A549 (cell line): Measurements from ENCODE around the gene IMPDH2. TPM values are rescaled to one million over a fixed set of nuclear protein-coding genes. Genes with fewer than 3 reads are reported as not detected.
A peak's percentile ranks its signal among the peaks of the same experiment; 100 is the strongest.

Source experiments
- ATAC-seq, 2 experiments: fragments of 200-7000 bp in 1 of 2; fragments of >200 bp in 1 of 2; cut with Nextera tagmentation in 1 of 2; cut with Tn5 transposase in 1 of 2; 3 replicates each; pipeline versions ENCODE4 v1.8.0 to v1.9.1; 2018 to 2020; ENCODE audit warnings: mild to moderate bottlenecking in 1 of 2, moderate library complexity in 1 of 2
- CTCF ChIA-PET: fragments of 300-600 bp; sonication (Branson Sonifier 250); formaldehyde crosslinking; extraction: SDS; loops from one replicate; lab custom pipeline; 2021; ENCODE audit warnings: antibody characterized with exemption, inconsistent platforms; lab: Yijun Ruan, JAX
- POLR2A ChIA-PET: fragments of 350-600 bp; formaldehyde crosslinking; extraction: SDS; loops from one replicate; lab custom pipeline; 2021; ENCODE audit warnings: antibody characterized with exemption, inconsistent platforms; lab: Yijun Ruan, JAX
- DNase-seq, 2 experiments: peaks; one replicate each; pipeline versions ENCODE4 v3.0.0 to v3.0.0-alpha.2; 2011 to 2016; ENCODE audit warnings: low read depth in 1 of 2, low spot score in 1 of 2
- FAIRE-seq: peaks from 2 replicates; lab custom pipeline; 2011; peaks lifted over from hg19 to GRCh38; lab: Jason Lieb, UNC
- H3K27ac ChIP-seq, 2 experiments: fragments of >200 bp; sonication (Bioruptor Twin); formaldehyde crosslinking; 3 replicates each; pipeline ENCODE4 v1.5.1; 2016 to 2017
- H3K4me1 ChIP-seq: fragments of >200 bp; sonication (Bioruptor Twin); formaldehyde crosslinking; 3 replicates; pipeline ENCODE4 v1.6.1; 2016
- H3K4me2 ChIP-seq: fragments of >200 bp; sonication (Bioruptor Twin); formaldehyde crosslinking; 3 replicates; pipeline ENCODE4 v1.6.1; 2016
- H3K4me3 ChIP-seq: fragments of >200 bp; sonication (Bioruptor Twin); formaldehyde crosslinking; 3 replicates; pipeline ENCODE4 v1.5.1; 2016
- H3K9me3 ChIP-seq: fragments of >200 bp; sonication (Bioruptor Twin); formaldehyde crosslinking; 3 replicates; pipeline ENCODE4 v1.6.1; 2016
- CBX8 ChIP-seq: fragments of 200-600 bp; sonication (generic); IDR thresholded peaks from 2 replicates; pipeline ENCODE4 v1.6.1; 2016
- CTCF ChIP-seq: fragments of >200 bp; sonication (Bioruptor Twin); formaldehyde crosslinking; IDR thresholded peaks from 3 replicates; pipeline ENCODE4 v1.5.1; 2016
- E2F6 ChIP-seq: IDR thresholded peaks from 2 replicates; pipeline ENCODE4 v1.6.1; 2012; ENCODE audit warnings: low read depth, borderline replicate concordance
- EHF ChIP-seq: fragments of 250-450 bp; sonication (Bioruptor Pico); IDR thresholded peaks from 2 replicates; pipeline ENCODE4 v1.5.0; 2020; ENCODE audit warnings: mild to moderate bottlenecking
- EP300 ChIP-seq, 2 experiments: fragments of >200 bp; sonication (Bioruptor Twin); formaldehyde crosslinking; IDR thresholded peaks; 2 replicates in 1 of 2; 3 replicates in 1 of 2; pipeline ENCODE4 v1.6.1; 2016 to 2017
- FOSB ChIP-seq: fragments of 250-450 bp; sonication (Bioruptor Pico); IDR thresholded peaks from 2 replicates; pipeline ENCODE4 v1.5.0; 2020; ENCODE audit warnings: mild to moderate bottlenecking, moderate library complexity
- FOSL2 ChIP-seq, 2 experiments: fragments of 450-650 bp in 1 of 2; fragments of >200 bp in 1 of 2; sonication (Bioruptor Twin) in 1 of 2; formaldehyde crosslinking; IDR thresholded peaks; 2 replicates each; pipeline versions ENCODE4 v1.5.0 to v1.6.1; 2016 to 2020; ENCODE audit warnings: mild to moderate bottlenecking in 1 of 2, moderate library complexity in 1 of 2
- HOXA7 ChIP-seq: fragments of 250-450 bp; sonication (Bioruptor Pico); IDR thresholded peaks from 2 replicates; pipeline ENCODE4 v1.5.0; 2020; ENCODE audit warnings: mild to moderate bottlenecking, moderate library complexity
- HOXB5 ChIP-seq: fragments of 250-450 bp; sonication (Bioruptor Pico); IDR thresholded peaks from 2 replicates; pipeline ENCODE4 v1.5.0; 2020; ENCODE audit warnings: mild to moderate bottlenecking, moderate library complexity
- JUN ChIP-seq, 2 experiments: fragments of >200 bp; sonication (Bioruptor Twin); formaldehyde crosslinking; IDR thresholded peaks; 2 replicates in 1 of 2; 3 replicates in 1 of 2; pipeline ENCODE4 v1.6.1; 2016 to 2017
- KDM1A ChIP-seq: fragments of 200-600 bp; sonication (generic); IDR thresholded peaks from 2 replicates; pipeline ENCODE4 v1.6.1; 2016; ENCODE audit warnings: low read depth, mild to moderate bottlenecking
- MAX ChIP-seq: IDR thresholded peaks from 2 replicates; pipeline ENCODE4 v1.6.1; 2012
- MAZ ChIP-seq: fragments of 150-350 bp; IDR thresholded peaks from 2 replicates; pipeline ENCODE4 v1.6.1; 2014; ENCODE audit warnings: antibody characterized with exemption, low read depth, low read length, borderline replicate concordance
- MYC ChIP-seq: IDR thresholded peaks from 2 replicates; pipeline ENCODE4 v1.6.1; 2012; ENCODE audit warnings: mild to moderate bottlenecking, inconsistent platforms, low read length, improper control_type of control experiment, borderline replicate concordance
- NFE2L2 ChIP-seq: fragments of 150-350 bp; conservative IDR thresholded peaks from 2 replicates; pipeline ENCODE4 v1.6.1; 2014; ENCODE audit warnings: low read length
- NPAS2 ChIP-seq: fragments of 250-450 bp; sonication (Bioruptor Pico); IDR thresholded peaks from 2 replicates; pipeline ENCODE4 v1.8.0; 2022; ENCODE audit warnings: mild to moderate bottlenecking, moderate library complexity, borderline replicate concordance
- PHF8 ChIP-seq: fragments of 200-600 bp; sonication (generic); IDR thresholded peaks from 2 replicates; pipeline ENCODE4 v1.6.1; 2016; ENCODE audit warnings: low read depth, mild to moderate bottlenecking, antibody characterized with exemption, moderate library complexity, borderline replicate concordance
- POLR2A ChIP-seq: IDR thresholded peaks from 2 replicates; pipeline ENCODE4 v1.6.1; 2012; ENCODE audit warnings: mild to moderate bottlenecking, low read length
- RCOR1 ChIP-seq: fragments of 150-350 bp; IDR thresholded peaks from 2 replicates; pipeline ENCODE4 v1.6.1; 2014; ENCODE audit warnings: antibody characterized with exemption, low read length, low read depth
- TP53 ChIP-seq: fragments of 250-450 bp; sonication (Bioruptor Pico); IDR thresholded peaks from 2 replicates; pipeline ENCODE4 v1.5.0; 2021; ENCODE audit warnings: mild to moderate bottlenecking, moderate library complexity
- USF2 ChIP-seq: fragments of 450-650 bp; IDR thresholded peaks from 2 replicates; pipeline ENCODE4 v1.6.1; 2014; ENCODE audit warnings: antibody characterized with exemption
- ZNF302 ChIP-seq: fragments of 250-450 bp; sonication (Bioruptor Pico); IDR thresholded peaks from 2 replicates; pipeline ENCODE4 v1.9.0; 2021; ENCODE audit warnings: inconsistent platforms, mild to moderate bottlenecking, moderate library complexity
- WGBS: methylation state at CpG from one replicate; pipeline ENCODE4 v1.1.6; 2017; ENCODE audit errors: missing lambda C conversion rate; 5-methylcytosine and 5-hydroxymethylcytosine counted together
- polyA plus RNA-seq, 4 experiments: library from polyadenylated mRNA; depleted of rRNA in 3 of 4; stranded (reverse); fragments of >200 nt; fragmentation: RNase III in 1 of 4; extraction: RNeasy Plus Mini Kit Qiagen cat#74134 plus additional on column Dnase treatment in 1 of 4; gene quantifications; 2 replicates in 3 of 4; 3 replicates in 1 of 4; pipeline ENCODE4 v1.2.3, GENCODE V29; 2011 to 2017
- TF ChIP-seq, protein P1 (sequence below): fragments of 150-350 bp; IDR thresholded peaks from 2 replicates; pipeline ENCODE4 v1.6.1; 2014; ENCODE audit warnings: low read depth, mild to moderate bottlenecking, low read length
- TF ChIP-seq, protein P2 (sequence below): fragments of 200-600 bp; sonication (generic); IDR thresholded peaks from 2 replicates; pipeline ENCODE4 v1.6.1; 2016; ENCODE audit warnings: antibody characterized with exemption, mild to moderate bottlenecking, moderate library complexity

IMPDH2 gene
- polyA plus RNA-seq, 2 of the 4 experiments (the other 2 are of a cell fraction) = 175 to 212 TPM

DNA sequence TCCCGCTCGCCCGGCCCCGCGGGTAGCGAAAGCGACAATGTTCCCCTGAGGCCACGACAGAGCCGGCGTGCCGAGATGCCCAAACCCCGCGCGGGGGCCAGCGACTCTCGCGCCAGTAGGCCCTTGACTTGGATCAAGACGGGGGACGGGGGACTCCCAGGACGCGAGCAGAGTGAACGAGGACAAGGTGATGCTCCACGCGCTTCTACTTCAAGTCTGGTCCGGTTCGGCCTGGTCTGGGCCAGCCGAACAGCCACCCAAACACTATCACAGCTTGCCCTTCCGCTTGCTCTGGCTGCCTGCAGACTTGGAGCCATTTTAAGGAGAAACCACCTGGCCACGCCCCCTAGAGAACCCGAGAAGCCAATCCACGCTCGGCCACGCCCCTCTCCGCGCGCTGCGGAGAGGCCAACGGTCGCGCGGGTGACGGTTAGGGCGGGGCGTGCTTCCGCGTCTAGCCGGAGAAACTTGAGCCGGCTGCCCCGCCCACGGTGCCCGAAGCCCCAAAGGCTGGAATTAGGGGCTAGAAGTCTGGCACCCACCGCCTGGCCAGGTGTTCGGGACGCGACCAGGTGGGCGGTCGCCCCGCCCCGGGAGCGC is 7.9 kb downstream of the IMPDH2 start (continued):
- peak; percentile 48; the same call in 1 of the 2 replicates for TF ChIP-seq MYC
- no peak for TF ChIP-seq RCOR1
- TF ChIP-seq HOXB5 = no peak
- TF ChIP-seq MAZ = 0 out of 2 replicates have a peak, but pooled peaks have one; percentile 39
- TF ChIP-seq PHF8 = peak; percentile 81
- TF ChIP-seq CBX8 = no peak
- peak; percentile 100 for TF ChIP-seq POLR2A
- TF ChIP-seq JUN (IDR thresholded peaks at IDR 0.05) = peak; percentile 79 to 85; a peak in 3 of 5 replicates
- no peak for TF ChIP-seq FOSL2 (IDR thresholded peaks at IDR 0.05)
- no peak for TF ChIP-seq FOSL2 (CRISPR knock-in tag; IDR thresholded peaks at IDR 0.05)
- TF ChIP-seq TP53 (CRISPR knock-in tag) = 0 out of 2 replicates have a peak, but pooled peaks have one; percentile 15
- no peak for TF ChIP-seq CTCF
- TF ChIP-seq E2F6 = peak; percentile 38; the same call in 1 of the 2 replicates

GRCh38 chr3:49020330-49021212 is 8.6 kb downstream of the IMPDH2 start:
- H3K4me1 ChIP-seq = peaks cover 28% of the 10 kb centered on the region
- POLR2A ChIA-PET = interaction anchor here (1.2 to 4.6 kb wide), 10 partner anchors 7 to 112 kb away, joined by 3 to 57 read pairs (median 8); partner anchors contain the start of genes IMPDH2, LAMB2, P4HTM and QRICH1
- FAIRE-seq (no peak), ATAC-seq (peak; percentile 0 to 1; a peak in 2 of 6 replicates), DNase-seq (no peak)
- H3K4me3 ChIP-seq = peak overlapping the region; percentile 76
- peak overlapping the region; percentile 86 to 100 for H3K27ac ChIP-seq
- peak overlapping the region; percentile 73 for H3K4me2 ChIP-seq
- WGBS = 5% methylated on average over 18 of the region's 51 CpGs
- CTCF ChIA-PET = interaction anchor here (0.6 to 30.1 kb wide), 9 partner anchors 8 to 429 kb away, joined by 3 to 385 read pairs (median 6); partner anchors contain the start of genes P4HTM and WDR6
- TF ChIP-seq FOSB (no peak), KDM1A (no peak), HOXA7 (CRISPR knock-in tag) (no peak), NFE2L2 (no peak), ZNF302 (CRISPR knock-in tag) (no peak)
- TF ChIP-seq, protein P1, sequence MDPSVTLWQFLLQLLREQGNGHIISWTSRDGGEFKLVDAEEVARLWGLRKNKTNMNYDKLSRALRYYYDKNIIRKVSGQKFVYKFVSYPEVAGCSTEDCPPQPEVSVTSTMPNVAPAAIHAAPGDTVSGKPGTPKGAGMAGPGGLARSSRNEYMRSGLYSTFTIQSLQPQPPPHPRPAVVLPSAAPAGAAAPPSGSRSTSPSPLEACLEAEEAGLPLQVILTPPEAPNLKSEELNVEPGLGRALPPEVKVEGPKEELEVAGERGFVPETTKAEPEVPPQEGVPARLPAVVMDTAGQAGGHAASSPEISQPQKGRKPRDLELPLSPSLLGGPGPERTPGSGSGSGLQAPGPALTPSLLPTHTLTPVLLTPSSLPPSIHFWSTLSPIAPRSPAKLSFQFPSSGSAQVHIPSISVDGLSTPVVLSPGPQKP = no peak
- H3K9me3 ChIP-seq = no peaks in the 10 kb centered on the region

- Histone ChIP-seq H3K4me1 (peaks cover 28% of the 10 kb centered on the region), H3K4me3 (peak overlapping the region; percentile 76), H3K9me3 (no peaks in the 10 kb centered on the region), H3K27ac (peak overlapping the region; percentile 86 to 100), H3K4me2 (peak overlapping the region; percentile 73)
- FAIRE-seq = no peak
- CTCF ChIA-PET = interaction anchor here (0.8 to 30.1 kb wide), 6 partner anchors 8 to 29 kb away, joined by 3 to 385 read pairs (median 14); partner anchors contain the start of genes P4HTM and WDR6
- WGBS = 27% methylated on average over 5 of the region's 12 CpGs
- POLR2A ChIA-PET = interaction anchor here (0.6 to 4.6 kb wide), 7 partner anchors 8 to 319 kb away, joined by 3 to 57 read pairs (median 14); partner anchors contain the start of genes IMPDH2, P4HTM, QRICH1 and WDR6
- ATAC-seq = no peak
- TF ChIP-seq USF2 = no peak
- TF ChIP-seq EP300 (IDR thresholded peaks at IDR 0.05) = no peak
- TF ChIP-seq MAX = peak; percentile 20; the same call in 1 of the 2 replicates
- TF ChIP-seq NPAS2 (CRISPR knock-in tag) = no peak
- TF ChIP-seq, protein P2, sequence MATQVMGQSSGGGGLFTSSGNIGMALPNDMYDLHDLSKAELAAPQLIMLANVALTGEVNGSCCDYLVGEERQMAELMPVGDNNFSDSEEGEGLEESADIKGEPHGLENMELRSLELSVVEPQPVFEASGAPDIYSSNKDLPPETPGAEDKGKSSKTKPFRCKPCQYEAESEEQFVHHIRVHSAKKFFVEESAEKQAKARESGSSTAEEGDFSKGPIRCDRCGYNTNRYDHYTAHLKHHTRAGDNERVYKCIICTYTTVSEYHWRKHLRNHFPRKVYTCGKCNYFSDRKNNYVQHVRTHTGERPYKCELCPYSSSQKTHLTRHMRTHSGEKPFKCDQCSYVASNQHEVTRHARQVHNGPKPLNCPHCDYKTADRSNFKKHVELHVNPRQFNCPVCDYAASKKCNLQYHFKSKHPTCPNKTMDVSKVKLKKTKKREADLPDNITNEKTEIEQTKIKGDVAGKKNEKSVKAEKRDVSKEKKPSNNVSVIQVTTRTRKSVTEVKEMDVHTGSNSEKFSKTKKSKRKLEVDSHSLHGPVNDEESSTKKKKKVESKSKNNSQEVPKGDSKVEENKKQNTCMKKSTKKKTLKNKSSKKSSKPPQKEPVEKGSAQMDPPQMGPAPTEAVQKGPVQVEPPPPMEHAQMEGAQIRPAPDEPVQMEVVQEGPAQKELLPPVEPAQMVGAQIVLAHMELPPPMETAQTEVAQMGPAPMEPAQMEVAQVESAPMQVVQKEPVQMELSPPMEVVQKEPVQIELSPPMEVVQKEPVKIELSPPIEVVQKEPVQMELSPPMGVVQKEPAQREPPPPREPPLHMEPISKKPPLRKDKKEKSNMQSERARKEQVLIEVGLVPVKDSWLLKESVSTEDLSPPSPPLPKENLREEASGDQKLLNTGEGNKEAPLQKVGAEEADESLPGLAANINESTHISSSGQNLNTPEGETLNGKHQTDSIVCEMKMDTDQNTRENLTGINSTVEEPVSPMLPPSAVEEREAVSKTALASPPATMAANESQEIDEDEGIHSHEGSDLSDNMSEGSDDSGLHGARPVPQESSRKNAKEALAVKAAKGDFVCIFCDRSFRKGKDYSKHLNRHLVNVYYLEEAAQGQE = no peak
- TF ChIP-seq CBX8 = no peak
- TF ChIP-seq EHF = no peak
- no peak for DNase-seq
Measured at GRCh38 chr3:49019941-49020329, 9.3 kb downstream of the IMPDH2 start.
